ENCODE results near the gene PLCG2. TPM values are rescaled to one million over a fixed set of nuclear protein-coding genes. Genes with fewer than 3 reads are reported as not detected.
"Not testable (repeated sequence)": the region's sequence is repeated elsewhere in the genome, so short reads cannot be mapped to it uniquely, and the experiment has no call there.

PLCG2 gene
- polyA plus RNA-seq, 3 donors: 19.5 to 47.4 (median 35.5) TPM

- no peaks in the 10 kb centered on the region for H3K27me3 ChIP-seq (ENCODE audit: control insufficient read depth in 2 of 2, insufficient read depth in 2 of 2, low read length in 2 of 2)
- H3K4me1 ChIP-seq (ENCODE audit: control insufficient read depth in 1 of 2, insufficient read depth in 2 of 2, low read length in 2 of 2): peaks cover 48 to 55% of the 10 kb centered on the region in 2 donors
- DNase-seq: peak; percentile 33 to 69 (median 39)
- peaks cover 0 to 4% (median 0%) of the 10 kb centered on the region in 7 donors for H3K9me3 Mint-ChIP-seq
- H3K79me2 ChIP-seq (ENCODE audit: insufficient read depth, low read length): peaks cover 94% of the 10 kb centered on the region
- peak overlapping the region; percentile 56 for H2AFZ ChIP-seq (ENCODE audit: insufficient read depth, low read depth, low read length, poor library complexity, severe bottlenecking)
- TF ChIP-seq, protein P1, sequence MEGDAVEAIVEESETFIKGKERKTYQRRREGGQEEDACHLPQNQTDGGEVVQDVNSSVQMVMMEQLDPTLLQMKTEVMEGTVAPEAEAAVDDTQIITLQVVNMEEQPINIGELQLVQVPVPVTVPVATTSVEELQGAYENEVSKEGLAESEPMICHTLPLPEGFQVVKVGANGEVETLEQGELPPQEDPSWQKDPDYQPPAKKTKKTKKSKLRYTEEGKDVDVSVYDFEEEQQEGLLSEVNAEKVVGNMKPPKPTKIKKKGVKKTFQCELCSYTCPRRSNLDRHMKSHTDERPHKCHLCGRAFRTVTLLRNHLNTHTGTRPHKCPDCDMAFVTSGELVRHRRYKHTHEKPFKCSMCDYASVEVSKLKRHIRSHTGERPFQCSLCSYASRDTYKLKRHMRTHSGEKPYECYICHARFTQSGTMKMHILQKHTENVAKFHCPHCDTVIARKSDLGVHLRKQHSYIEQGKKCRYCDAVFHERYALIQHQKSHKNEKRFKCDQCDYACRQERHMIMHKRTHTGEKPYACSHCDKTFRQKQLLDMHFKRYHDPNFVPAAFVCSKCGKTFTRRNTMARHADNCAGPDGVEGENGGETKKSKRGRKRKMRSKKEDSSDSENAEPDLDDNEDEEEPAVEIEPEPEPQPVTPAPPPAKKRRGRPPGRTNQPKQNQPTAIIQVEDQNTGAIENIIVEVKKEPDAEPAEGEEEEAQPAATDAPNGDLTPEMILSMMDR (IDR thresholded peaks at IDR 0.05): no peak
- 17% methylated on average over 6 of the region's 14 CpGs for WGBS (ENCODE audit: insufficient coverage)
- peak overlapping the region; percentile 48 to 67 for H3K4me3 Mint-ChIP-seq
- peaks cover 88% of the 10 kb centered on the region for H4K20me1 ChIP-seq (ENCODE audit: insufficient read depth, low read length)
- H3K27me3 Mint-ChIP-seq (ENCODE audit: low read depth in 3 of 3): peaks cover 0 to 2% (median 0%) of the 10 kb centered on the region in 3 donors
- intact Hi-C loops (cut with micrococcal nuclease): loop anchor here in 1 of 2 donors (5.0 kb wide), 1 partner anchor 34 kb away; no protein-coding TSS in a partner anchor
- no peaks in the 10 kb centered on the region for H3K9me3 ChIP-seq (replicated peaks in 1 of 2; ENCODE audit: control insufficient read depth in 1 of 2, insufficient read depth in 1 of 2, low read length in 2 of 2)
- peaks cover 24 to 36% of the 10 kb centered on the region in 2 donors for H3K36me3 Mint-ChIP-seq
- H3K4me1 Mint-ChIP-seq: peaks cover 61% of the 10 kb centered on the region
- H3K27ac ChIP-seq (ENCODE audit: low read depth in 1 of 2, low read length in 2 of 2): peak overlapping the region; percentile 95 to 98
- H3K27ac Mint-ChIP-seq: peak overlapping the region; percentile 89 to 97 (median 94)
- peak overlapping the region; percentile 75 for H3K4me2 ChIP-seq (replicated peaks; ENCODE audit: extremely low read depth, low read length, poor library complexity, severe bottlenecking)
- H3K36me3 ChIP-seq (replicated peaks in 1 of 2; ENCODE audit: control insufficient read depth in 1 of 2, insufficient read depth in 2 of 2, low read length in 2 of 2): peaks cover 2 to 10% of the 10 kb centered on the region in 2 donors
- peak overlapping the region in 1 of 3 experiments; percentile 64 for H3K4me3 ChIP-seq (replicated peaks in 1 of 3; ENCODE audit: low read depth in 2 of 3, low read length in 3 of 3)
- H3K9ac ChIP-seq (ENCODE audit: insufficient read depth, low read length, poor library complexity, severe bottlenecking): peak overlapping the region; percentile 67
Observed at GRCh38 chr16:81798311-81799137, 19.4 kb downstream of the PLCG2 start.

DNA sequence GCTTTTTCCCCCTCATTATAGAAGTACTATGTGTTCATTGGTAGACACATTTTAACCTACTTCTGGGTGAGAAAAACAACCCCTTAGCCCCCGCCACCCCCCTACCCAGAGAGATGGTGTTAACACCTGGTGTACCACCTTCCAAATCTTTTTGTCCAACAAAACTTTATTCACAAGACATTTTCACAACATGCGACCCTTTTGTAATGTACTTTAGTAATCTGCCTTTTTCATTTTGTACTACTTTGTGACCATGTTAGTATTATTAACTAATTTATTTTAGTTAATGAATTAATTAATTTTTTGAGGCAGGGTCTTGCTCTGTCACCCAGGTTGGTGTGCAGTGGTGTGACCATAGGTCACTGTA is 20.0 kb downstream of the PLCG2 start:
- peaks cover 20 to 35% of the 10 kb centered on the region in 2 donors for H3K36me3 Mint-ChIP-seq
- Histone ChIP-seq H4K20me1 (ENCODE audit: insufficient read depth, low read length) (peaks cover 88% of the 10 kb centered on the region), H3K79me2 (ENCODE audit: insufficient read depth, low read length) (peaks cover 89% of the 10 kb centered on the region), H3K27ac (ENCODE audit: low read depth in 1 of 2, low read length in 2 of 2) (peak overlapping the region; percentile 95 to 98), H3K4me3 (replicated peaks in 1 of 3; ENCODE audit: low read depth in 2 of 3, low read length in 3 of 3) (peak overlapping the region in 1 of 3 experiments; percentile 64), H2AFZ (ENCODE audit: insufficient read depth, low read depth, low read length, poor library complexity, severe bottlenecking) (peak overlapping the region; percentile 56), H3K36me3 (replicated peaks in 1 of 2; ENCODE audit: control insufficient read depth in 1 of 2, insufficient read depth in 2 of 2, low read length in 2 of 2) (peaks cover 0 to 6% of the 10 kb centered on the region in 2 donors), H3K27me3 (ENCODE audit: control insufficient read depth in 2 of 2, insufficient read depth in 2 of 2, low read length in 2 of 2) (no peaks in the 10 kb centered on the region), H3K9me3 (replicated peaks in 1 of 2; ENCODE audit: control insufficient read depth in 1 of 2, insufficient read depth in 1 of 2, low read length in 2 of 2) (no peaks in the 10 kb centered on the region), H3K4me1 (ENCODE audit: control insufficient read depth in 1 of 2, insufficient read depth in 2 of 2, low read length in 2 of 2) (peaks cover 54 to 61% of the 10 kb centered on the region in 2 donors), H3K9ac (ENCODE audit: insufficient read depth, low read length, poor library complexity, severe bottlenecking) (peak overlapping the region; percentile 67), H3K4me2 (replicated peaks; ENCODE audit: extremely low read depth, low read length, poor library complexity, severe bottlenecking) (peak overlapping the region; percentile 75)
- H3K9me3 Mint-ChIP-seq: peaks cover 0 to 4% (median 0%) of the 10 kb centered on the region in 7 donors
- peak overlapping the region; percentile 89 to 97 (median 94) for H3K27ac Mint-ChIP-seq
- WGBS (ENCODE audit: insufficient coverage): no CpG with 5 or more reads among the region's 2 CpGs
- no peak for DNase-seq
- TF ChIP-seq, protein P1 (IDR thresholded peaks at IDR 0.05): no peak
- peak overlapping the region in 1 of 2 donors; percentile 67 for H3K4me3 Mint-ChIP-seq
- intact Hi-C loops (cut with micrococcal nuclease): loop anchor here in 1 of 2 donors (5.0 kb wide), 1 partner anchor 33 kb away; no protein-coding TSS in a partner anchor
- peaks cover 67% of the 10 kb centered on the region for H3K4me1 Mint-ChIP-seq
- peaks cover 0 to 2% (median 0%) of the 10 kb centered on the region in 3 donors for H3K27me3 Mint-ChIP-seq (ENCODE audit: low read depth in 3 of 3)

DNA sequence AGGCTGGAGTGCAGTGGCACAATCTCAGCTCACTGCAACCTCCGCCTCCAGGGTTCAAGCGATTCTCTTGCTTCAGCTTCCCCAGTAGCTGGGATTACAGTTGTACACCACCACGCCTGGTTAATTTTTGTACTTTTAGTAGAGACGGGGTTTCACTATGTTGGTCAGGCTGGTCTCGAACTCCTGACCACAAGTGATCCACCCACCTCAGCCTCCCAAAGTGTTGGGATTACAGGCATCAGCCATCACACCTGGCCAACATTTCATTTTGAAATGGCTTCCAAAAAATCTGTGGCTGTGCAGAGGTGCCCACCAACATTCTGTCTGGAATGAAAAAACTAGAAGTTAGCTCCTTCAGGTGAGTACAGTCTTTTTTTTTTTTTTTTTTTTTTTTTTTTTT is 22.6 kb downstream of the PLCG2 start:
- H3K4me3 ChIP-seq (replicated peaks in 1 of 3; ENCODE audit: low read depth in 2 of 3, low read length in 3 of 3); H3K27ac ChIP-seq (ENCODE audit: low read depth in 1 of 2, low read length in 2 of 2); H2AFZ ChIP-seq (ENCODE audit: insufficient read depth, low read depth, low read length, poor library complexity, severe bottlenecking); H3K9ac ChIP-seq (ENCODE audit: insufficient read depth, low read length, poor library complexity, severe bottlenecking); H3K4me3 Mint-ChIP-seq; H3K4me2 ChIP-seq (replicated peaks; ENCODE audit: extremely low read depth, low read length, poor library complexity, severe bottlenecking); H3K27me3 ChIP-seq (ENCODE audit: control insufficient read depth in 2 of 2, insufficient read depth in 2 of 2, low read length in 2 of 2); DNase-seq; H3K27ac Mint-ChIP-seq; H3K27me3 Mint-ChIP-seq (ENCODE audit: low read depth in 3 of 3); H3K9me3 ChIP-seq (replicated peaks in 1 of 2; ENCODE audit: control insufficient read depth in 1 of 2, insufficient read depth in 1 of 2, low read length in 2 of 2); intact Hi-C loops (cut with micrococcal nuclease); H3K9me3 Mint-ChIP-seq: not testable (repeated sequence)
- H3K4me1 Mint-ChIP-seq: peaks cover 65% of the 10 kb centered on the region
- Histone ChIP-seq H4K20me1 (ENCODE audit: insufficient read depth, low read length) (peaks cover 89% of the 10 kb centered on the region), H3K36me3 (replicated peaks in 1 of 2; ENCODE audit: control insufficient read depth in 1 of 2, insufficient read depth in 2 of 2, low read length in 2 of 2) (peaks cover 0 to 13% of the 10 kb centered on the region in 2 donors), H3K79me2 (ENCODE audit: insufficient read depth, low read length) (peaks cover 83% of the 10 kb centered on the region), H3K4me1 (ENCODE audit: control insufficient read depth in 1 of 2, insufficient read depth in 2 of 2, low read length in 2 of 2) (peaks cover 47 to 63% of the 10 kb centered on the region in 2 donors)
- peaks cover 19 to 40% of the 10 kb centered on the region in 2 donors for H3K36me3 Mint-ChIP-seq
- 100% methylated on average over 2 of the region's 5 CpGs for WGBS (ENCODE audit: insufficient coverage)

All from CD14-positive monocyte (primary cell).